Endodermal cell (in vitro differentiated cells): ENCODE results near the gene NOVA1. TPM values are rescaled to one million over a fixed set of nuclear protein-coding genes. Genes with fewer than 3 reads are reported as not detected.

ENCODE experiments used
- DNase-seq: peaks from one replicate; pipeline ENCODE4 v3.0.0-alpha.2; 2017
- H3K27ac ChIP-seq: 2 replicates; pipeline ENCODE4 v1.5.1; 2013; ENCODE audit warnings: mild to moderate bottlenecking, low read depth, low read length, moderate library complexity
- H3K27me3 ChIP-seq: 2 replicates; pipeline ENCODE4 v1.6.1; 2013; ENCODE audit warnings: mild to moderate bottlenecking, low read length, moderate library complexity; ENCODE audit not compliant: insufficient read depth, control insufficient read depth, poor library complexity, severe bottlenecking
- H3K36me3 ChIP-seq: 2 replicates; pipeline ENCODE4 v1.7.0; 2013; ENCODE audit warnings: mild to moderate bottlenecking, low read length, moderate library complexity; ENCODE audit not compliant: control insufficient read depth, insufficient read depth
- H3K4me1 ChIP-seq: one replicate; pipeline ENCODE4 v1.7.0; 2013; ENCODE audit warnings: low read length; ENCODE audit not compliant: control insufficient read depth, insufficient read depth
- H3K4me3 ChIP-seq: 2 replicates; pipeline ENCODE4 v1.5.1; 2013; ENCODE audit warnings: mild to moderate bottlenecking, low read length, moderate library complexity
- H3K9ac ChIP-seq: 2 replicates; pipeline ENCODE4 v1.6.1; 2013; ENCODE audit warnings: mild to moderate bottlenecking, low read length, moderate library complexity; ENCODE audit not compliant: poor library complexity, severe bottlenecking; ENCODE audit errors: extremely low read depth
- H3K9me3 ChIP-seq: 2 replicates; pipeline ENCODE4 v1.6.1; 2013; ENCODE audit warnings: mild to moderate bottlenecking, low read length, moderate library complexity; ENCODE audit not compliant: control insufficient read depth
- H3K27ac Mint-ChIP-seq: 2 replicates; pipeline ENCODE4 v1.8.0; 2020; ENCODE audit warnings: mixed read lengths
- H3K27me3 Mint-ChIP-seq: 2 replicates; pipeline ENCODE4 v1.8.0; 2021; ENCODE audit warnings: mild to moderate bottlenecking, mixed read lengths; ENCODE audit not compliant: insufficient read depth
- H3K36me3 Mint-ChIP-seq: 2 replicates; pipeline ENCODE4 v1.8.0; 2020; ENCODE audit warnings: low read depth, mixed read lengths
- H3K4me1 Mint-ChIP-seq: 2 replicates; pipeline ENCODE4 v1.8.0; 2020; ENCODE audit warnings: mixed read lengths
- H3K4me3 Mint-ChIP-seq: 2 replicates; pipeline ENCODE4 v1.8.0; 2020; ENCODE audit warnings: mild to moderate bottlenecking, moderate library complexity, mixed read lengths
- H3K9me3 Mint-ChIP-seq: 2 replicates; pipeline ENCODE4 v1.8.0; 2020; ENCODE audit warnings: mild to moderate bottlenecking, mixed read lengths
- WGBS, 2 experiments: methylation state at CpG; one replicate each; pipeline versions ENCODE4 v1.1.5 to v1.1.7; 2013; ENCODE audit warnings: missing lambda C conversion rate in 2 of 2, mixed read lengths in 1 of 2; ENCODE audit not compliant: insufficient coverage in 1 of 2, insufficient read length in 1 of 2; 5-methylcytosine and 5-hydroxymethylcytosine counted together
- total RNA-seq, 2 donors: library from RNA; stranded (reverse); fragmentation: NEBNext Ultra II Directional in 1 of 2; extraction: Animal tissue kit (Norgen Biotek cat#: 25700) in 1 of 2; gene quantifications; 2 replicates in 1 of 2; 3 replicates in 1 of 2; pipeline ENCODE4 v1.2.1, GENCODE V29; 2021
- TF ChIP-seq, protein P1 (sequence below): fragments of 200-600 bp; sonication (generic); conservative IDR thresholded peaks from 2 replicates; pipeline ENCODE4 v1.5.0; 2021; ENCODE audit warnings: antibody characterized with exemption, mild to moderate bottlenecking

The NOVA1 gene
- total RNA-seq, 2 donors from 2014 or later = 25.4 to 25.5 TPM

DNA sequence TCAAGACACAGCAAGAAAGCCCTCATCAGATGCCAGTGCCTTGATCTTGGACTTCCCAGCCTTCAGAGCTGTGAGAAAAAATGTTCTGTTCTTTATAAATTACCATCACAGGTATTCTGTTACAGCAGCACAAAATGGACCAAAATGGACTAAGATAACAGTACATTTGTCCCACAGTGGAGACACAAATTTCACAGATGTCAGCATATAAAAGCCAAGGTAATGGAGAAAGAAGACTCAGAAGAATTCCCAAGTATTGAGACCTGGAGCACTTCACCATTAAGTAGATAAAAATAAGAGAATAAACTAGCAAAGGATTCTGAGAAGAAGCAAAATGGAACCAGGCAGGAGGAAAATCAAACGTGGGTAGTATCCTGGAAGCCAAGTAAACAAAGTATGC, 131.0 kb downstream of the NOVA1 start:
- Histone ChIP-seq H3K27me3 (no peaks in the 10 kb centered on the region), H3K36me3 (no peaks in the 10 kb centered on the region), H3K9ac (no peak overlapping the region), H3K4me1 (no peaks in the 10 kb centered on the region), H3K27ac (no peak overlapping the region), H3K9me3 (no peaks in the 10 kb centered on the region), H3K4me3 (no peak overlapping the region)
- H3K27ac Mint-ChIP-seq = no peak overlapping the region
- 85 to 93% methylated on average over 1 of the region's 1 CpG for WGBS, 2 experiments
- no peaks in the 10 kb centered on the region for H3K4me1 Mint-ChIP-seq
- DNase-seq = no peak
- no peaks in the 10 kb centered on the region for H3K9me3 Mint-ChIP-seq
- H3K27me3 Mint-ChIP-seq = no peaks in the 10 kb centered on the region
- H3K4me3 Mint-ChIP-seq = no peak overlapping the region
- H3K36me3 Mint-ChIP-seq = peaks cover 28% of the 10 kb centered on the region
- TF ChIP-seq, protein P1, sequence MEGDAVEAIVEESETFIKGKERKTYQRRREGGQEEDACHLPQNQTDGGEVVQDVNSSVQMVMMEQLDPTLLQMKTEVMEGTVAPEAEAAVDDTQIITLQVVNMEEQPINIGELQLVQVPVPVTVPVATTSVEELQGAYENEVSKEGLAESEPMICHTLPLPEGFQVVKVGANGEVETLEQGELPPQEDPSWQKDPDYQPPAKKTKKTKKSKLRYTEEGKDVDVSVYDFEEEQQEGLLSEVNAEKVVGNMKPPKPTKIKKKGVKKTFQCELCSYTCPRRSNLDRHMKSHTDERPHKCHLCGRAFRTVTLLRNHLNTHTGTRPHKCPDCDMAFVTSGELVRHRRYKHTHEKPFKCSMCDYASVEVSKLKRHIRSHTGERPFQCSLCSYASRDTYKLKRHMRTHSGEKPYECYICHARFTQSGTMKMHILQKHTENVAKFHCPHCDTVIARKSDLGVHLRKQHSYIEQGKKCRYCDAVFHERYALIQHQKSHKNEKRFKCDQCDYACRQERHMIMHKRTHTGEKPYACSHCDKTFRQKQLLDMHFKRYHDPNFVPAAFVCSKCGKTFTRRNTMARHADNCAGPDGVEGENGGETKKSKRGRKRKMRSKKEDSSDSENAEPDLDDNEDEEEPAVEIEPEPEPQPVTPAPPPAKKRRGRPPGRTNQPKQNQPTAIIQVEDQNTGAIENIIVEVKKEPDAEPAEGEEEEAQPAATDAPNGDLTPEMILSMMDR = no peak

DNA sequence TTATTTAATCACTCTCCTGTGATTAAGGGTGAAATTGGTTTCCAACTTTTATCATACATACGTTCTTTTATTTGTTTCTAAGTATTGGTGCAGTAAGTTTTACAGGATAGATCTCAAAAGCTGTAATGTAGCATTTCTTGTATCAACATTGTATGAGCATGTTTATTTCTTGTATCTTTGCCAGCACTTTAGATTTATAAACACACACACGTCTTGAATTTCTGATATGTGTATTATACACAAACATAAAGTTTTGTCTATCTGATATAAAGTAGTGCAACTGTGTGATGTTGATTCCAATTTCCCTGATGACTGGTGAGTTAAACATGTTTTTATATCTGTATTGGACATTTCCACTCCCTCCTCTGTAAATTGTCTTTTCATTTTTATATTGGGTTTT, 134.7 kb downstream of the NOVA1 start:
- no peaks in the 10 kb centered on the region for H3K9me3 Mint-ChIP-seq
- TF ChIP-seq, protein P1 = no peak
- no peaks in the 10 kb centered on the region for H3K4me1 Mint-ChIP-seq
- Histone ChIP-seq H3K9ac (no peak overlapping the region), H3K27ac (no peak overlapping the region), H3K36me3 (no peaks in the 10 kb centered on the region), H3K9me3 (no peaks in the 10 kb centered on the region), H3K4me3 (no peak overlapping the region), H3K27me3 (no peaks in the 10 kb centered on the region), H3K4me1 (no peaks in the 10 kb centered on the region)
- H3K27me3 Mint-ChIP-seq = no peaks in the 10 kb centered on the region
- peaks cover 25% of the 10 kb centered on the region for H3K36me3 Mint-ChIP-seq
- no peak overlapping the region for H3K4me3 Mint-ChIP-seq
- DNase-seq = no peak
- H3K27ac Mint-ChIP-seq = no peak overlapping the region
- no CpG with 5 or more reads among the region's 2 CpGs for WGBS, 2 experiments

DNA sequence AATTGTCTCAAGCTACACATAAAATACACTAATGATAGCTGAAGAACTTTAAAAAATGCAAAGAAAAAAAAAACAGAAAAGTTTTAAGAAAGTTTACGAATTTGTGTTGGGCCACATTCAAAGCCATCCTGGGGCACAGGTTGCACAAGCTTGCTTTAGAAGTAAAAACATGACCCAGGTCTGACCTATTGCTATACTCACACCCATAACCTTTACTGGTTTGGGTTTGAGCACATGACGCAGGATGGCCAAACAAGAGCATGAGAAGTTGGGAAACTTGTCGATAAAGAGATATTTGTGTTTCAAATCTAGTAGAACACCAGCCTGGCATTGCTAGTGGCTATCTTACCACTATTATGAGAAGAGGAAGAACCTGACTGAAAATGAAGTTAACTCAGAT, 143.7 kb downstream of the NOVA1 start:
- no peak for DNase-seq
- no peak overlapping the region for H3K4me3 Mint-ChIP-seq
- Histone ChIP-seq H3K27ac (no peak overlapping the region), H3K9ac (no peak overlapping the region), H3K27me3 (no peaks in the 10 kb centered on the region), H3K9me3 (no peaks in the 10 kb centered on the region), H3K4me1 (no peaks in the 10 kb centered on the region), H3K4me3 (no peak overlapping the region), H3K36me3 (no peaks in the 10 kb centered on the region)
- H3K27me3 Mint-ChIP-seq = no peaks in the 10 kb centered on the region
- peaks cover 2% of the 10 kb centered on the region for H3K9me3 Mint-ChIP-seq
- no peaks in the 10 kb centered on the region for H3K36me3 Mint-ChIP-seq
- WGBS, 2 experiments = 97 to 100% methylated on average over 1 to 3 of the region's 3 CpGs
- no peak overlapping the region for H3K27ac Mint-ChIP-seq
- H3K4me1 Mint-ChIP-seq = no peaks in the 10 kb centered on the region
- TF ChIP-seq, protein P1 = no peak
